Left renal pelvis (tissue), 4 donors: ENCODE data around the gene KRTAP9-2. TPM values are rescaled to one million over a fixed set of nuclear protein-coding genes. Genes with fewer than 3 reads are reported as not detected.
"Not testable (repeated sequence)": the region's sequence is repeated elsewhere in the genome, so short reads cannot be mapped to it uniquely, and the experiment has no call there.

ENCODE experiments used
- DNase-seq, 4 donors: peaks; one replicate each; pipeline ENCODE4 v3.0.0-alpha.2; 2013; ENCODE audit warnings: low read depth in 4 of 4, low spot score in 3 of 4
- polyA plus RNA-seq, 4 donors: library from polyadenylated mRNA; unstranded; fragments of 120-200 nt; gene quantifications; one replicate each; pipeline ENCODE4 v1.2.1, GENCODE V29; 2013; ENCODE audit not compliant: insufficient read length in 4 of 4

Gene KRTAP9-2
- polyA plus RNA-seq, 4 donors = not detected

DNA sequence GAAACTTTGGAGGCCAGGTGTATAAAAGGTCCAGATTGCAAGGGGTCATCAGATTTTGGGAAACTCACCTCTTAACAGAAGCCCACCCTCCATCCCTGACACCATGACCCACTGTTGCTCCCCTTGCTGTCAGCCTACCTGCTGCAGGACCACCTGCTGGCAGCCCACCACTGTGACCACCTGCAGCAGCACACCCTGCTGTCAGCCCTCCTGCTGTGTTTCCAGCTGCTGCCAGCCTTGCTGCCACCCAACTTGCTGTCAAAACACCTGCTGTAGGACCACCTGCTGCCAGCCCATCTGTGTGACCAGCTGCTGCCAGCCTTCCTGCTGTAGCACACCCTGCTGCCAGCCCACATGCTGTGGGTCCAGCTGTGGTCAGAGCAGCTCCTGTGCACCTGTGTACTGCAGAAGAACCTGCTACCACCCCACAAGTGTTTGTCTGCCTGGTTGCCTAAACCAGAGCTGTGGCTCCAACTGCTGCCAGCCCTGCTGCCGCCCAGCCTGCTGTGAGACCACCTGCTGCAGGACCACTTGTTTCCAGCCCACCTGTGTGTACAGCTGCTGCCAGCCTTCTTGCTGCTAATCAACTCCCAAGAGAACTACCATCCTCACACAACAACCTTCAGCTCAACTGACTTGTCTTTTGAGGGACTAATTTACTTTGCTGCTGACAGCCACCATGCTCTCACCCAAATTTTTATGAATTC, 6.1 kb downstream of the KRTAP9-2 start, which contains the start of gene KRTAP9-3:
TSS of gene KRTAP9-3 (plus strand) at position 51 of the 707 bp plus-strand sequence. CDS start at position 104, 53 bp downstream.
- not testable (repeated sequence) for DNase-seq

DNA sequence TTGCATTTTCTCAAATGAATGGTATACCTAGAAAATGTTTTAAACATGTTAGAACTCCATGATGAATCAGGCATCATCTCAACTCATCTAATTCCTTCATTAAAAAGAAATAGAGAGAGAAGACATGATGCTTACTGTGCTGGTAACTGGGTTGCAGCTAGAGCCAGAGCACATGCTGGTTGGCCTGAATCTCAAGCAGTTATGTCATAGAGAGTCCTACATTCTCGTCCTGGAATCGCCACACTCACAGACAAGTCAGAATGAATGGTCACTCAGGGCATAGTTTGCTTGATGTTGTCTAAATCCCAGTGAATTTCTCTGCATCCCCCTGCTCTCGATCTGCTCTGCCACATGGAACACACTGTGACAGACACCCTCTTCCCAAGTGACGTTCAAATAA, 10.7 kb downstream of the KRTAP9-2 start:
- DNase-seq = not testable (repeated sequence)

DNA sequence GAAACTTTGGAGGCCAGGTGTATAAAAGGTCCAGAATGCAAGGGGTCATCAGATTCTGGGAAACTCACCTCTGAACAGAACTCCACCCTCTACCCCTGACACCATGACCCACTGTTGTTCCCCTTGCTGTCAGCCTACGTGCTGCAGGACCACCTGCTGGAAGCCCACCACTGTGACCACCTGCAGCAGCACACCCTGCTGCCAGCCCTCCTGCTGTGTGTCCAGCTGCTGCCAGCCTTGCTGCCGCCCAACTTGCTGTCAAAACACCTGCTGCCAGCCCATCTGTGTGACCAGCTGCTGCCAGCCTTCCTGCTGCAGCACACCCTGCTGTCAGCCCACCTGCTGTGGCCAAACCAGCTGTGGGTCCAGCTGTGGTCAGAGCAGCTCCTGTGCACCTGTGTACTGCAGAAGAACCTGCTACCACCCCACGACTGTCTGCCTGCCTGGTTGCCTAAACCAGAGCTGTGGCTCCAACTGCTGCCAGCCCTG, 11.5 kb downstream of the KRTAP9-2 start, which contains the start of gene KRTAP9-8:
TSS of gene KRTAP9-8 (plus strand) at position 51 of the 489 bp plus-strand sequence. CDS start at position 104, 53 bp downstream.
- not testable (repeated sequence) for DNase-seq

DNA sequence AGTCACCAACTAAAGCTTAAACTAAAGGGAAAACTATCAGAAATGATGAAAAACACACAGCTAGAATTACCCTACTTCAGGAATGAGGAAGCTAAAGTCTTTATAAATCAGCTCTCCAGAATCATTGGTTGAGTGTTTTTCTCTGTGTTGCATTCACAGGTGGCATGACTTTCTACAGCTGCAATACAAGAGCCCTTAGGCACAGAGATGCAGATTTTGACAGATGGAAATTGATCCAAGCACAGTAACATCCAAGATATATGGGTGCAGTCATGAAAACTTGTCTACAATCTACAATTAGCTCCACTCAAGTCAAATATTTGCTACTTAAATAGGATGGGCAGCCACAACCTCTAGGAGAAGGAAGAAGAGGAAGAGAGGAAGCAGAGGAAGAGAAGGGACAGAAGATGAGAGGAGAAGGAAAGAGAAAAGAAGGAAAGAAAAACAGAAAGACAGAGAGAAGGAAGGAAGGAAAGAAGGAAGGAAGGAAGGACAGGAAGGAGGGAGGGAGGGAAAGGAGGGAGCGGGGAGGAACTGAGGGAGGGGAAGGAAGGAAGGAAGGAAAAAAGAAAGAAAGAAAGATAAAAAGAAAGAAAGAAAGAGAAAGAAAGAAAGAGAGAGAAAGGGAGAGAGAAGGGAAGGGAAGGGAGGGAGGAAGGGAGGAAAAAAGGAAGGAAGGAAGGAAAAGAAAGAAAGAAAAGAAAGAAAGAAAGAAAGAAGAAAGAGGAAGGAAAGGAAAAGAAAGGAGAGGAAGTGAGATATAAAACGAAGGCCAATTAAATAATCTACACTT, 20.7 kb downstream of the KRTAP9-2 start:
- not testable (repeated sequence) for DNase-seq

DNA sequence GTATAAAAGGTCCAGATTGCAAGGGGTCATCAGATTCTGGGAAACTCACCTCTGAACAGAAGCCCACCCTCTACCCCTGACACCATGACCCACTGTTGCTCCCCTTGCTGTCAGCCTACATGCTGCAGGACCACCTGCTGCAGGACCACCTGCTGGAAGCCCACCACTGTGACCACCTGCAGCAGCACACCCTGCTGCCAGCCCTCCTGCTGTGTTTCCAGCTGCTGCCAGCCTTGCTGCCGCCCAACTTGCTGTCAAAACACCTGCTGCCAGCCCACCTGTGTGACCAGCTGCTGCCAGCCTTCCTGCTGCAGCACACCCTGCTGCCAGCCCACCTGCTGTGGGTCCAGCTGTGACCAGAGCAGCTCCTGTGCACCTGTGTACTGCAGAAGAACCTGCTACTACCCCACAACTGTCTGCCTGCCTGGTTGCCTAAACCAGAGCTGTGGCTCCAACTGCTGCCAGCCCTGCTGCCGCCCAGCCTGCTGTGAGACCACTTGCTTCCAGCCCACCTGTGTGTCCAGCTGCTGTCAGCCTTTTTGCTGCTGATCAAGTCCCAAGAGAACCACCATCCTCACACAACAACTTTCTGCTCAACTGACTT, 23.3 kb downstream of the KRTAP9-2 start, which contains the start of gene KRTAP9-4:
TSS of gene KRTAP9-4 (plus strand) at position 51 of the 604 bp plus-strand sequence. CDS start at position 85, 34 bp downstream.
- DNase-seq = not testable (repeated sequence)

DNA sequence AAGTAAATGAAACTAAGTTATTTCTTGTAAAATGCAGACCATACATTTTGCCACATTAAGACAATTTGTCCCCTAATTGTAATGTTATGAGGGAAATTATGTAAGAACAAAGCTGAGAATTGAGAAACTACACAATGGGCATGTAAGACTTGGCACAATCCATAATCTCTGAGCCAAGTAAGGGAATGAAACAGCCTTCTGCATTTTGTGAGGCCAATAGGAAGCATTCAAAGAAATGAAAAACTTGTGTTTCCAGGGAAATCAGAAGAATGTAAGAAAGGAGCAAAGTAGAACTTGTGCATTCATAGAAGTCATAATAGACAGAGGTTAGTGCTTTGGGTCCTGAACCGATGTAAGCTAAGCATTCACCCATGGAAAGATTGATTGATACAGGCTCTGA, 24.8 kb downstream of the KRTAP9-2 start:
- no peak for DNase-seq

DNA sequence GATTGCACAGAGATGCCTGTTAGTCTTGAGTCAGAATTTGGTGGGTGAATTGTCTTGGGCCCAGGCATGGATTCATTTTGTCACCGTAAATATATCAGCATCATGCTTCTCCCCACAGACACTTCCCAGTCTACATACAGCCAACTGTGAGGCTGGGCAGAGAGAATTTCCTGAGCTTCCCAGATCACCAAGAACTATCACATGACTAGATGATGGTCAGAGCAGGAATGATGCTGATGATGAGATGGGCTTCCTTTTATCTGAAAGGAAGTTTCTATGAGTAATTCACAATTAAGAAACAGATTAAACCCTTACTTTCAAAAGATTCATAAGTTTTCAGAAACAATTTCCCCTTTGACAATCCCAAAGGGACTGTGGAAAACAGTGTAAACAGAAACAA, 28.4 kb downstream of the KRTAP9-2 start:
- no peak for DNase-seq

DNA sequence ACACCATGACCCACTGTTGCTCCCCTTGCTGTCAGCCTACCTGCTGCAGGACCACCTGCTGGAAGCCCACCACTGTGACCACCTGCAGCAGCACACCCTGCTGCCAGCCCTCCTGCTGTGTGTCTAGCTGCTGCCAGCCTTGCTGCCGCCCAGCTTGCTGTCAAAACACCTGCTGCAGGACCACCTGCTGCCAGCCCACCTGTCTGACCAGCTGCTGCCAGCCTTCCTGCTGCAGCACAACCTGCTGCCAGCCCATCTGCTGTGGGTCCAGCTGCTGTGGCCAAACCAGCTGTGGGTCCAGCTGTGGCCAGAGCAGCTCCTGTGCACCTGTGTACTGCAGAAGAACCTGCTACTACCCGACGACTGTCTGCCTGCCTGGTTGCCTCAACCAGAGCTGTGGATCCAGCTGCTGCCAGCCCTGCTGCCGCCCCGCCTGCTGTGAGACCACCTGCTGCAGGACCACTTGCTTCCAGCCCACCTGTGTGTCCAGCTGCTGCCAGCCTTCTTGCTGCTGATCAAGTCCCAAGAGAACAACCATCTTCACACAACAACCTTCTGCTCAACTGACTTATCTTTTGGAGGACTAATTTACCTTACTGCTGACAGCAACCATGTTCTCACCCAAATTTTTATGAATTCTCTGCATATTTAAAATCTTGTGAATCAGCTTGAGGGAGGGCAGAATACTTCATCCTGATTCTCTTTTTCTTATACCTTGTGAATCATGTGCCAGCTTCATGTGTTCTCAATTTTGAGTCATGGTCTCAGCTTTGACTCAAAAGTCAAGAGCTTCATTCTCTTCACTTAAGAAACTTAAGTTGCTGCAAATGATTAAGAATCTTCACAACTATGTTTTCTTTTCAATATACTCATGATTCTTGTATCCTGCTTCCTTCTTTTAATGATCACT, 29.2 kb downstream of the KRTAP9-2 start, which contains the start of gene KRTAP9-9:
TSS of gene KRTAP9-9 (plus strand) at position 4 of the 910 bp plus-strand sequence.
- DNase-seq = not testable (repeated sequence)

DNA sequence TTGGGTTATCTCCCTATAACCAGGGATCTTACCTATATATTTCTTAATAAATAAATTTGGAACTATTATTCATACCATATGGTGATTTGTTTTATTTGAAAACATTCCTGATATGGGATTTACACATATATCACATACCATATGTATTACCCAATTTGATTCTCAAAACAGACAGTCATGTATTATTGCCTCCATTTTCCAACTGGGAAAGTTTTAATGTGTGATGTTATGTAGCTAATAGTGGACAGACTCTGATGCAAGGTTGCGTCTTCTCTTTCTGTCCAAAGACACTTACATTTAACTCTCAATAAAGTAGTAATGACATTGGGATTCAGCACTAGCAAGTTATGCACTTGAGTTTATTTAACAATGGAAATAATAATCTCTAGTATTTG, 29.8 kb downstream of the KRTAP9-2 start:
- DNase-seq = no peak

DNA sequence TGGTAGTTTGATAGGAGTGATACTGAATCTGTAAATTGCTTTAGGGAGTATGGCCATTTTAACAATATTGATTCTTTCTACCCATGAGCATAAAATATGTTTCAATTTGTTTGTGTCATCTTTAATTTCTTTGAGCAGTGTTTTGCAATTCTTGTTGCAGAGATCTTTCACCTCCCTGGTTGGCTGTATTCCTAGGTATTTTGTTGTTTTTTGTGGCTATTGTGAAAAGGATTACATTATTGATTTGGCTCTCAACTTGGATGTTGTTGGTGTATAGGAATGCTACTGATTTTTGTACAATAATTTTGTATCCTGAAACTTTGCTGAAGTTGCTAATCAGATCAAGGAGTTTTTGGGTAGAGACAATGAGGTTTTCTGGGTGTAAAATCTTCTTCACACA, 32.0 kb downstream of the KRTAP9-2 start:
- DNase-seq = no peak

DNA sequence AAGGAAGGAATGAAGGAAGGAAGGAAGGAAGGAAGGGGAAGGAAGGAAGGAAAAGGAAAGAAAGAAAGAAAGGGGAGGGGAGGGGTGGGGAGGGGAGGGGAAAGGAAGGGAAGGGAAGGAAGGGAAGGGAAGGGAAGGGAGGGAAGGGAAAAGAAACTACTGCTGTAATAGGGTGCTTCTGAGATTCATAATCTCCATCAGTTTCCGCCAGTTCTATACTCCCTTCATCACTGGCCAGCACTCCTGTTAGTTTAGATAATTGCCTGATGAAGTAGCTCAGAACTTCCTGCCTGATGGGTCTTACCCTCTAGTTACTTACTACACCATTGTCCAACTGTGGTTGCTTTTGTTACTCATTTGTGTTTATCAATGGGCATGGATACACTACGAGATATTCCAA, 36.8 kb downstream of the KRTAP9-2 start:
- no peak for DNase-seq

DNA sequence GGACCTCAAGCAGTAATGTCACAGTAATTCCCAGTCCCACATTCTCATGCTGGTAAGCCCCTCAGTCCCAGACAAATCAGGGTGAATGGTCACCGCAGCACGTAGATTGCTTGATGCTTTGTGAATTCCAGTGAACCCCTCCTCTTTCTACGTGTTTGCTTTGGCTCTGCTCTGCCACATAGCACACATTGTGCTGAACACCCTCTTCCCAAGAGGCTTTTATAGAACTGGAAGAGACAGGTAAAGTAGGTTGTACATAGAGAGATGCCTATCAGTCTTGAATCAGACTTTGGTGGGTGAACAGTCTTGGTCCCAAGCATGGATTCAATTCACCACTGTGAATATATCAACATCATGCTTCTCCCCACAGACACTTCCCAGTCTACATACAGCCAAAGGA, 38.2 kb downstream of the KRTAP9-2 start:
- no peak for DNase-seq

DNA sequence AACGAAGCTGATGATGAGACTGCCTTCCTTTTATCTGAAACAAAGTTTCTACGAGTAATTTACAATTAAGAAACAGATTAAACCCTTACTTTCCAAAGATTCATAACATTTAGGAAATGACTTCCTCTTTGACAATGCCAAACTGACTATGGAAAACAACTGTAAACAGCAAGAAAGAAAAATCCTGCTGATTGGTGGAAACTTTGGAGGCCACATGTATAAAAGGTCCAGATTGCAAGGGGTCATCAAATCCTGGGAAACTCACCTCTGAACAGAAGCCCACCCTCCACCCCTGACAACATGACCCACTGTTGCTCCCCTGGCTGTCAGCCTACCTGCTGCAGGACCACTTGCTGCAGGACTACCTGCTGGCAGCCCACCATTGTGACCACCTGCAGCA, 38.6 kb downstream of the KRTAP9-2 start, which contains the start of gene KRTAP9-6:
TSS of gene KRTAP9-6 (plus strand) at position 301 of the 400 bp plus-strand sequence. CDS start at position 301, 0 bp downstream.
- DNase-seq = no peak

DNA sequence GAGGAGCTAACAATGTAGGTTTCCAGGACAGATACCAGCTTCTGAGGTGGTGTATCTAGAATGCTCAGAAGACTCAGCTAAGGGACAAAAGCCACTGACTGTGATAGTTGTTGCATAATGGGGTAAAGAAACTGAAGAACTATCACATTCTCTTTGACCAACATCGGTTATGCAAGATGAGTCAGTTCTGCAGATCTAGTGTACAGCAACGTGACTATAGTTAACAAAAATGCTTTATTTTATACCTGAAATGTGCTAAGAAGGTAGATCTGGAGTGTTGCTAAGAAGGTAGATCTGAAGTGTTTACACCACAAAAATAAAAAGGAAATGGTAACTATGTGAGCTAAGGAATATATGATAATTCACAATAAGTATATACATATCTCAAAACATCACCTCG, 41.3 kb downstream of the KRTAP9-2 start:
- no peak for DNase-seq

DNA sequence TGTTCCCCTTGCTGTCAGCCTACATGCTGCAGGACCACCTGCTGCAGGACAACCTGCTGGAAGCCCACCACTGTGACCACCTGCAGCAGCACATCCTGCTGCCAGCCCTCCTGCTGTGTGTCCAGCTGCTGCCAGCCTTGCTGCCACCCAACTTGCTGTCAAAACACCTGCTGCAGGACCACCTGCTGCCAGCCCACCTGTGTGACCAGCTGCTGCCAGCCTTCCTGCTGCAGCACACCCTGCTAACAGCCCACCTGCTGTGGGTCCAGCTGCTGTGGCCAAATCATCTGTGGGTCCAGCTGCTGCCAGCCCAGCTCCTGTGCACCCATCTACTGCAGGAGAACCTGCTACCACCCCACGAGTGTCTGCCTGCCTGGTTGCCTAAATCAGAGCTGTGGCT, 44.9 kb downstream of the KRTAP9-2 start:
- DNase-seq = not testable (repeated sequence)

DNA sequence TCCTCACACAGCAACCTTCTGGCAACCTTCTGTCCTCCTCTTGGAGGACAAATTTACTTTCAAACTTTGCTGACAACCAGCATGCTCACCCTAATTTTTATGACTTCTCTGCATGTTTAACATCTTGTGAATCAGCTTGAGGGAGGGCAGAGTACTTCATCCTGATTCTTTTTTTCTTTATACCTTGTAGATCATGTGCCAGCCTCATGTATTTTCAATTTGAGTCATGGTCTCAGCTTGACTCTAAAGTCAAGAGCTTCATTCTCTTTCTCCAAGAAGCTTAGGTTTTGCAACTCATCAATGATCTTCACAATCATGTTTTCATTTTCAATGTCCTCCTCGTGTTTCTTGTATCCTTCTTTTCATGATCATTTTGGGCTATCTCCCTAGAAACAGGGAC, 45.4 kb downstream of the KRTAP9-2 start:
- no peak for DNase-seq

DNA sequence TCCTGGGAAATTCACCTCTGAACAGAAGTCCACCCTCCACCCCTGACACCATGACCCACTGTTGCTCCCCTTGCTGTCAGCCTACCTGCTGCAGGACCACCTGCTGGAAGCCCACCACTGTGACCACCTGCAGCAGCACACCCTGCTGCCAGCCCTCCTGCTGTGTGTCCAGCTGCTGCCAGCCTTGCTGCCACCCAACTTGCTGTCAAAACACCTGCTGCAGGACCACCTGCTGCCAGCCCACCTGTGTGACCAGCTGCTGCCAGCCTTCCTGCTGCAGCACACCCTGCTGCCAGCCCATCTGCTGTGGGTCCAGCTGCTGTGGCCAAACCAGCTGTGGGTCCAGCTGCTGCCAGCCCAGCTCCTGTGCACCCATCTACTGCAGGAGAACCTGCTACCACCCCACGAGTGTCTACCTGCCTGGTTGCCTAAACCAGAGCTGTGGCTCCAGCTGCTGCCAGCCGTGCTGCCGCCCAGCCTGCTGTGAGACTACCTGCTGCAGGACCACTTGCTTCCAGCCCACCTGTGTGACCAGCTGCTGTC, 49.3 kb downstream of the KRTAP9-2 start, which contains the start of gene KRTAP9-7:
TSS of gene KRTAP9-7 (plus strand) at position 51 of the 543 bp plus-strand sequence. CDS start at position 51, 0 bp downstream.
- DNase-seq = not testable (repeated sequence)
